Keratinocyte (primary cell): ENCODE data around the gene NAPB. TPM values are rescaled to one million over a fixed set of nuclear protein-coding genes. Genes with fewer than 3 reads are reported as not detected.

Source experiments
- DNase-seq: peaks from one replicate; pipeline ENCODE4 v3.0.0-alpha.2; 2011; ENCODE audit warnings: low read depth, missing footprints, low spot score
- FAIRE-seq: peaks from 2 replicates; lab custom pipeline; 2011; peaks lifted over from hg19 to GRCh38; lab: Jason Lieb, UNC
- H2AFZ ChIP-seq: 2 replicates; pipeline ENCODE4 v1.6.0; 2012; ENCODE audit warnings: low read length, control low read depth, inconsistent platforms; ENCODE audit not compliant: control insufficient read depth
- H3K27ac ChIP-seq: 2 replicates; pipeline ENCODE4 v1.5.1; 2011; ENCODE audit warnings: low read length; ENCODE audit not compliant: control insufficient read depth, insufficient read depth
- H3K27me3 ChIP-seq: 3 replicates; pipeline ENCODE4 v1.6.0; 2011; ENCODE audit warnings: low read length; ENCODE audit not compliant: control insufficient read depth, insufficient read depth; ENCODE audit errors: extremely low read depth
- H3K36me3 ChIP-seq, 2 experiments: 2 replicates in 1 of 2; 3 replicates in 1 of 2; pipeline ENCODE4 v1.5.1; 2011; ENCODE audit warnings: low read length in 2 of 2, mild to moderate bottlenecking in 1 of 2; ENCODE audit not compliant: control insufficient read depth in 2 of 2, insufficient read depth in 2 of 2; ENCODE audit errors: extremely low read depth in 1 of 2
- H3K4me1 ChIP-seq: 3 replicates; pipeline ENCODE4 v1.5.1; 2011; ENCODE audit warnings: low read length; ENCODE audit not compliant: control insufficient read depth, insufficient read depth; ENCODE audit errors: extremely low read depth
- H3K4me2 ChIP-seq: 3 replicates; pipeline ENCODE4 v1.6.0; 2011; ENCODE audit warnings: low read depth, low read length; ENCODE audit not compliant: control insufficient read depth, insufficient read depth; ENCODE audit errors: extremely low read depth
- H3K4me3 ChIP-seq, 3 experiments: fragments of 200-600 bp in 1 of 3; sonication (generic) in 1 of 3; 2 replicates in 2 of 3; 3 replicates in 1 of 3; pipeline ENCODE4 v1.5.1; 2011 to 2016; ENCODE audit warnings: low read length in 3 of 3, mild to moderate bottlenecking in 3 of 3, control low read depth in 2 of 3, inconsistent platforms in 1 of 3, low read depth in 1 of 3, mixed read lengths in 1 of 3, mixed run types in 1 of 3, moderate library complexity in 1 of 3; ENCODE audit not compliant: control insufficient read depth in 2 of 3, insufficient read depth in 2 of 3; ENCODE audit errors: extremely low read depth in 1 of 3
- H3K79me2 ChIP-seq: 2 replicates; pipeline ENCODE4 v1.6.0; 2012; ENCODE audit warnings: low read length; ENCODE audit not compliant: control insufficient read depth, insufficient read depth
- H3K9ac ChIP-seq: 3 replicates; pipeline ENCODE4 v1.6.0; 2011; ENCODE audit warnings: low read length; ENCODE audit not compliant: control insufficient read depth, insufficient read depth; ENCODE audit errors: extremely low read depth
- H3K9me1 ChIP-seq: 3 replicates; pipeline ENCODE4 v1.6.0; 2011; ENCODE audit warnings: low read length; ENCODE audit not compliant: control insufficient read depth, insufficient read depth; ENCODE audit errors: extremely low read depth
- H3K9me3 ChIP-seq: 2 replicates; pipeline ENCODE4 v1.5.1; 2012; ENCODE audit warnings: low read depth, low read length; ENCODE audit not compliant: control insufficient read depth
- H4K20me1 ChIP-seq: 3 replicates; pipeline ENCODE4 v1.6.0; 2011; ENCODE audit warnings: low read length; ENCODE audit not compliant: control insufficient read depth, insufficient read depth; ENCODE audit errors: extremely low read depth
- CTCF ChIP-seq, 3 experiments: IDR thresholded peaks in 1 of 3; conservative IDR thresholded peaks in 1 of 3; optimal IDR thresholded peaks in 1 of 3; 2 replicates in 2 of 3; 3 replicates in 1 of 3; pipeline versions ENCODE3 to v1.5.1; 2011; ENCODE audit warnings: low read length in 3 of 3, mild to moderate bottlenecking in 3 of 3, moderate library complexity in 2 of 3, control low read depth in 1 of 3, inconsistent platforms in 1 of 3; ENCODE audit not compliant: insufficient read depth in 2 of 3; ENCODE audit errors: extremely low read depth in 1 of 3
- EZH2 ChIP-seq: IDR thresholded peaks from one replicate; pipeline ENCODE4 v1.6.1; 2012; ENCODE audit warnings: inconsistent platforms, mild to moderate bottlenecking, low read length, moderate library complexity
- dilution Hi-C: fragments of 300-500 bp; cut with MboI; formaldehyde crosslinking; loops from one replicate; pipeline ENCODE4 v1.7.0; 2020; ENCODE audit warnings: low sequenced_read_pairs; ENCODE audit not compliant: extremely low pct_ligation_motif_present
- polyA plus RNA-seq, 5 experiments: library from polyadenylated mRNA; depleted of rRNA in 3 of 5; stranded (reverse) in 3 of 5; stranded (forward) in 1 of 5; unstranded in 1 of 5; fragments of >200 nt; gene quantifications; 1 replicate in 1 of 5; 2 replicates in 3 of 5; 3 replicates in 1 of 5; pipeline versions ENCODE4 v1.2.1 to v1.2.3, GENCODE V29; 2011 to 2012; ENCODE audit warnings: missing spikeins in 2 of 5, low read depth in 1 of 5, low replicate concordance in 1 of 5

The NAPB gene
- polyA plus RNA-seq, 1 donor (not counting 4 experiments of a cell fraction or from before 2014, with no cell fraction given) = 11.6 TPM

- H3K9me1 ChIP-seq = peaks cover 3% of the 10 kb centered on the region
- FAIRE-seq = no peak
- no peaks in the 10 kb centered on the region for H3K36me3 ChIP-seq
- no peaks in the 10 kb centered on the region for H3K27me3 ChIP-seq
- TF ChIP-seq EZH2 (no peak), CTCF (optimal IDR thresholded peaks at IDR 0.05 in 1 of 3, IDR thresholded peaks at IDR 0.05 in 1 of 3, conservative IDR thresholded peaks at IDR 0.05 in 1 of 3; ENCODE audit: extremely low read depth in 1 of 3, insufficient read depth in 2 of 3, low read length in 3 of 3) (no peak)
- peaks cover 3% of the 10 kb centered on the region for H3K4me1 ChIP-seq
- no peak overlapping the region for H3K27ac ChIP-seq
- H3K79me2 ChIP-seq = no peaks in the 10 kb centered on the region
- no peak overlapping the region for H3K4me2 ChIP-seq
- H4K20me1 ChIP-seq = no peaks in the 10 kb centered on the region
- no peak for DNase-seq
- no peaks in the 10 kb centered on the region for H3K9me3 ChIP-seq
- no peak overlapping the region for H3K9ac ChIP-seq
- H2AFZ ChIP-seq = no peak overlapping the region
- dilution Hi-C loops = no loop called here
- no peak overlapping the region for H3K4me3 ChIP-seq
Measured at GRCh38 chr20:23450877-23451276, 29.6 kb upstream of the NAPB start.

GRCh38 chr20:23449421-23449820 is 28.1 kb upstream of the NAPB start:
- Histone ChIP-seq H3K79me2 (no peaks in the 10 kb centered on the region), H3K4me1 (peaks cover 10% of the 10 kb centered on the region), H3K9me3 (no peaks in the 10 kb centered on the region), H3K4me3 (no peak overlapping the region), H3K4me2 (no peak overlapping the region), H3K27me3 (no peaks in the 10 kb centered on the region), H3K36me3 (no peaks in the 10 kb centered on the region), H3K27ac (no peak overlapping the region), H3K9ac (no peak overlapping the region), H2AFZ (no peak overlapping the region), H4K20me1 (no peaks in the 10 kb centered on the region), H3K9me1 (peaks cover 5% of the 10 kb centered on the region)
- dilution Hi-C loops = no loop called here
- FAIRE-seq (no peak), DNase-seq (no peak)
- TF ChIP-seq EZH2 = no peak
- no peak for TF ChIP-seq CTCF (optimal IDR thresholded peaks at IDR 0.05 in 1 of 3, IDR thresholded peaks at IDR 0.05 in 1 of 3, conservative IDR thresholded peaks at IDR 0.05 in 1 of 3; ENCODE audit: extremely low read depth in 1 of 3, insufficient read depth in 2 of 3, low read length in 3 of 3)
